DOHH2 (cell line): ENCODE data around the gene DQX1.

Experiments used
- CTCF ChIP-seq: fragments of 200-600 bp; sonication (generic); IDR thresholded peaks from one replicate; pipeline ENCODE4 v1.5.1; 2014; ENCODE audit warnings: antibody characterized with exemption, mild to moderate bottlenecking, low read depth, low read length; ENCODE audit not compliant: poor library complexity, severe bottlenecking
- EZH2phosphoT487 ChIP-seq: fragments of 200-600 bp; sonication (generic); IDR thresholded peaks from 2 replicates; pipeline ENCODE4 v1.6.1; 2017; ENCODE audit warnings: borderline replicate concordance, mild to moderate bottlenecking, antibody characterized with exemption, low read length, moderate library complexity, mixed read lengths

DNA sequence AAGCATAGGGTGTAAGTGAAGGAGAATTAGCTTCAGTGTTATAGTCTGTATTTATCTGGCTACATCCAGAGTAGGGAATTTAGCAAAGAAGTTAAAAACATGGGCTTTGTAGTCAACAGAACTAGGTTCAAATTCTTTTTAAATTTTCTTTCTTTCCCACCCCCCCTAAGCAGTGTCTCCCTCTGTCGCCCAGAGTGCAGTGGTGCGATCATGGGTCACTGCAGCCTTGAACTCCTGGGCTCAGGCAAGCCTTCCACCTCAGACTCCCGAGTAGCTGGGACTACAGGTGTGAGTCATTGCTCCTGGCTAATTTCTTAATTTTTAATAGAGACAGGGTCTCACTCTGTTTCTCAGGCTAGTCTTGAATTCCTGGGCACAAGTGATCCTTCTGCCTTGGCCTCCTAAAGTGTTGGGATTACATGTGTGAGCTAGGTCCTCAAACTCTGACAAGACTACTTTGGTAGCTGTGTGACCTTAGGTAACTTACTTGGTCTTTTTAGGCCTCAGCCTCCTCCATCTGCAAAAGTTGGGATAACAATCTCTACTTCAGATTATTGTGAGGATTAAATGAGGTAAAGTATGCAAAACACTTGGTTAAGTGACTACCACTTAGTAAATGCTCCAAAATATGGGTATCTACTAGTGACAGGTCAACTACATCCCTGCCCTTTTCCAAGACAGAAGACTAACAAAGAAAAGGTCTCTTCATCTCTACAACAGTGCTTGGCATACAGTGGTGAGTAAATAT, 46.3 kb upstream of the DQX1 start:
- TF ChIP-seq CTCF (peak; percentile 21), EZH2phosphoT487 (no peak)
